Hepatocyte (in vitro differentiated cells): ENCODE measurements around the gene BRIP1. TPM values are rescaled to one million over a fixed set of nuclear protein-coding genes. Genes with fewer than 3 reads are reported as not detected.

ENCODE experiments used
- DNase-seq: peaks from one replicate; pipeline ENCODE4 v3.0.0-alpha.2; 2016; ENCODE audit warnings: low spot score
- H2AFZ ChIP-seq: fragments of 200-600 bp; sonication (generic); 2 replicates; pipeline ENCODE4 v1.6.0; 2016; ENCODE audit warnings: antibody characterized with exemption, mild to moderate bottlenecking
- H3K27ac ChIP-seq: fragments of 200-600 bp; sonication (generic); 2 replicates; pipeline ENCODE4 v1.5.1; 2016; ENCODE audit warnings: mild to moderate bottlenecking
- H3K27me3 ChIP-seq: fragments of 200-600 bp; sonication (generic); 2 replicates; pipeline ENCODE4 v1.6.1; 2016
- H3K36me3 ChIP-seq: fragments of 200-600 bp; sonication (generic); replicated peaks from 2 replicates; pipeline ENCODE4 v1.5.1; 2016; ENCODE audit warnings: low read depth; ENCODE audit not compliant: insufficient read depth
- H3K4me1 ChIP-seq: fragments of 200-600 bp; sonication (generic); 2 replicates; pipeline ENCODE4 v1.5.1; 2016; ENCODE audit warnings: mild to moderate bottlenecking, moderate library complexity; ENCODE audit not compliant: insufficient read depth
- H3K4me2 ChIP-seq: fragments of 200-600 bp; sonication (generic); 2 replicates; pipeline ENCODE4 v1.6.0; 2016
- H3K4me3 ChIP-seq: fragments of 200-600 bp; sonication (generic); 2 replicates; pipeline ENCODE4 v1.5.1; 2016; ENCODE audit warnings: mild to moderate bottlenecking
- H3K79me2 ChIP-seq: fragments of 200-600 bp; sonication (generic); 2 replicates; pipeline ENCODE4 v1.6.0; 2017; ENCODE audit warnings: mild to moderate bottlenecking
- H3K9me2 ChIP-seq: fragments of 200-600 bp; sonication (generic); replicated peaks from 2 replicates; pipeline ENCODE4 v1.6.0; 2017; ENCODE audit warnings: mild to moderate bottlenecking; ENCODE audit not compliant: insufficient read depth
- H3K9me3 ChIP-seq: fragments of 200-600 bp; sonication (generic); 2 replicates; pipeline ENCODE4 v1.5.1; 2016; ENCODE audit warnings: low read depth, mild to moderate bottlenecking
- H4K20me1 ChIP-seq: fragments of 200-600 bp; sonication (generic); 2 replicates; pipeline ENCODE4 v1.6.0; 2016; ENCODE audit warnings: mild to moderate bottlenecking; ENCODE audit not compliant: insufficient read depth, poor library complexity, severe bottlenecking
- CTCF ChIP-seq: fragments of 200-600 bp; sonication (generic); IDR thresholded peaks from 2 replicates; pipeline ENCODE4 v1.5.1; 2016; ENCODE audit warnings: antibody characterized with exemption, mild to moderate bottlenecking; ENCODE audit not compliant: poor library complexity
- EZH2 ChIP-seq: fragments of 200-600 bp; sonication (generic); IDR thresholded peaks from 2 replicates; pipeline ENCODE4 v1.6.1; 2016; ENCODE audit warnings: antibody characterized with exemption, mild to moderate bottlenecking, borderline replicate concordance
- EZH2phosphoT487 ChIP-seq: fragments of 200-600 bp; sonication (generic); IDR thresholded peaks from one replicate; pipeline ENCODE4 v1.6.1; 2018; ENCODE audit warnings: antibody characterized with exemption, mild to moderate bottlenecking, low read depth, moderate library complexity; ENCODE audit not compliant: unreplicated experiment, severe bottlenecking
- WGBS: methylation state at CpG from one replicate; pipeline ENCODE4 v1.1.6; 2016; ENCODE audit warnings: low lambda C conversion rate; ENCODE audit errors: missing lambda C conversion rate; 5-methylcytosine and 5-hydroxymethylcytosine counted together
- polyA plus RNA-seq: library from polyadenylated mRNA; unstranded; fragments of >200 nt; fragmentation: Nextera tagmentation; extraction: Ambion mirVana; gene quantifications from 2 replicates; pipeline ENCODE4 v1.2.1, GENCODE V29; 2016
- total RNA-seq: library from RNA; depleted of rRNA; stranded (reverse); fragments of >200 nt; gene quantifications from 2 replicates; pipeline ENCODE4 v1.2.3, GENCODE V29; 2014

Gene BRIP1
- total and polyA plus RNA-seq, 2 experiments from 2014 or later = 0.50 to 4.0 TPM

GRCh38 chr17:61724777-61725176, 138.6 kb downstream of the BRIP1 start:
- Histone ChIP-seq H3K27ac (no peak overlapping the region), H3K9me3 (no peaks in the 10 kb centered on the region), H3K27me3 (no peaks in the 10 kb centered on the region), H2AFZ (no peak overlapping the region), H3K79me2 (no peaks in the 10 kb centered on the region), H3K4me1 (no peaks in the 10 kb centered on the region), H3K4me3 (no peak overlapping the region), H4K20me1 (no peaks in the 10 kb centered on the region), H3K36me3 (no peaks in the 10 kb centered on the region), H3K9me2 (no peaks in the 10 kb centered on the region), H3K4me2 (no peak overlapping the region)
- no peak for DNase-seq
- TF ChIP-seq CTCF = no peak
- TF ChIP-seq EZH2phosphoT487 = no peak
- TF ChIP-seq EZH2 = no peak
- 69% methylated on average over 1 of the region's 1 CpG for WGBS

DNA sequence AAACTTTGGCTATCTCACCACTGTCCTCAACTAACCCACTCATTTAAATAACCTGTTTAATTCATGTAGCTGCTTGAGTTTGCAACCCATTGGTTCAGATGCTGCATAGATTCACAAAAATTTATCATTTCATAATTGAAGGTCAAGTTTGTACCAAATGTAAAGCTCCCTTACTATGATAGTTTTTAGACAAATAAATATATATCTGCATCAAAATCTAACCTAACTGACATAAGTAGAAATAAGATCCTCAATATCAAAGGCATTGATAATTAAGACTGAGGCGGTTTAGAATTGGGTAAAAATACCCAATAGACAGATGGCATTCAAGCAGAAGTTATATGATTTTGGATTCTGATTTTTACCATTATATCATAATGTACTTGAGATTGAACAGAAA, 139.4 kb downstream of the BRIP1 start:
- no peak overlapping the region for H2AFZ ChIP-seq
- H3K4me2 ChIP-seq = no peak overlapping the region
- no peaks in the 10 kb centered on the region for H3K27me3 ChIP-seq
- no peak for DNase-seq
- H3K27ac ChIP-seq = no peak overlapping the region
- H3K36me3 ChIP-seq = no peaks in the 10 kb centered on the region
- no peaks in the 10 kb centered on the region for H3K9me3 ChIP-seq
- H3K4me3 ChIP-seq = no peak overlapping the region
- no peaks in the 10 kb centered on the region for H3K4me1 ChIP-seq
- H3K9me2 ChIP-seq = no peaks in the 10 kb centered on the region
- no peaks in the 10 kb centered on the region for H3K79me2 ChIP-seq
- no peaks in the 10 kb centered on the region for H4K20me1 ChIP-seq
- TF ChIP-seq EZH2 = no peak
- TF ChIP-seq CTCF = no peak
- no peak for TF ChIP-seq EZH2phosphoT487
- 100% methylated on average over 1 of the region's 1 CpG for WGBS

DNA sequence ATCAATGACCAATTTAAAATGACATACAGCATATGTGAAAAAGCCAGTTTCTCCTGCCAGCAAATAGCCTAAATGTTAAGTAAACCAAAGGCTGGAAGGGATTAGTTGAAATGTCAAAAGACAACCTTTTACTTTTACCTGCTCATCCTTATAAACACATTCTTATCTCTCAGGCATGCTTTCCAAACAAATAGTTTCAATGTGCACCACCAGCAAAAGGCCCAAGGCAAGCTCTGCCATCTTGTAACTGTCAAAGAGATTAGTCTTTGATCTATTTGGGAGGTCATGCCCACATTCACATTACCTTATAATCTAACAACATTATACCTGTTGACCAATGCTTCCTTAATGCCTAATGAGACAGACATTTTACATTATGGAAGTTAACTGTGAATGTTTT, 140.1 kb downstream of the BRIP1 start:
- Histone ChIP-seq H3K4me3 (no peak overlapping the region), H4K20me1 (no peaks in the 10 kb centered on the region), H2AFZ (no peak overlapping the region), H3K4me2 (no peak overlapping the region), H3K27me3 (no peaks in the 10 kb centered on the region), H3K4me1 (no peaks in the 10 kb centered on the region), H3K36me3 (no peaks in the 10 kb centered on the region), H3K79me2 (no peaks in the 10 kb centered on the region), H3K9me2 (no peaks in the 10 kb centered on the region), H3K27ac (no peak overlapping the region), H3K9me3 (no peaks in the 10 kb centered on the region)
- no peak for DNase-seq
- TF ChIP-seq EZH2 (no peak), EZH2phosphoT487 (no peak), CTCF (no peak)

GRCh38 chr17:61722398-61722797, 140.9 kb downstream of the BRIP1 start:
- Histone ChIP-seq H4K20me1 (no peaks in the 10 kb centered on the region), H3K4me3 (no peak overlapping the region), H3K4me1 (no peaks in the 10 kb centered on the region), H2AFZ (no peak overlapping the region), H3K79me2 (no peaks in the 10 kb centered on the region), H3K9me3 (peaks cover 6% of the 10 kb centered on the region), H3K4me2 (no peak overlapping the region), H3K9me2 (no peaks in the 10 kb centered on the region), H3K36me3 (no peaks in the 10 kb centered on the region), H3K27me3 (no peaks in the 10 kb centered on the region), H3K27ac (no peak overlapping the region)
- WGBS = 98% methylated on average over 2 of the region's 2 CpGs
- TF ChIP-seq CTCF = no peak
- no peak for TF ChIP-seq EZH2
- no peak for TF ChIP-seq EZH2phosphoT487
- no peak for DNase-seq
